A673 (cell line): ENCODE results near the gene C9orf43.

Experiments
- CTCF ChIP-seq: fragments of 300-800, 200-600 bp; sonication (generic); conservative IDR thresholded peaks from 2 replicates; pipeline ENCODE4 v1.5.1; 2017; ENCODE audit warnings: low read depth, mild to moderate bottlenecking, antibody characterized with exemption, low read length, moderate library complexity, mixed read lengths
- EZH2 ChIP-seq: fragments of 200-600 bp; sonication (generic); IDR thresholded peaks from 2 replicates; pipeline ENCODE4 v1.6.1; 2017; ENCODE audit warnings: borderline replicate concordance, low read depth, mild to moderate bottlenecking, mixed read lengths, antibody characterized with exemption, low read length; ENCODE audit not compliant: poor library complexity, severe bottlenecking

- no peak for TF ChIP-seq EZH2
- TF ChIP-seq CTCF = no peak
Observed at GRCh38 chr9:113464286-113464660, 53.7 kb downstream of the C9orf43 start.
